HG02973 (cell line): Measurements from ENCODE around the gene MGMT.

Source experiments
- ATAC-seq: cut with Tn5 transposase; IDR thresholded peaks from one replicate; pipeline ENCODE4 v1.9.1; 2021; ENCODE audit warnings: moderate library complexity; ENCODE audit not compliant: unreplicated experiment

Gene MGMT

DNA sequence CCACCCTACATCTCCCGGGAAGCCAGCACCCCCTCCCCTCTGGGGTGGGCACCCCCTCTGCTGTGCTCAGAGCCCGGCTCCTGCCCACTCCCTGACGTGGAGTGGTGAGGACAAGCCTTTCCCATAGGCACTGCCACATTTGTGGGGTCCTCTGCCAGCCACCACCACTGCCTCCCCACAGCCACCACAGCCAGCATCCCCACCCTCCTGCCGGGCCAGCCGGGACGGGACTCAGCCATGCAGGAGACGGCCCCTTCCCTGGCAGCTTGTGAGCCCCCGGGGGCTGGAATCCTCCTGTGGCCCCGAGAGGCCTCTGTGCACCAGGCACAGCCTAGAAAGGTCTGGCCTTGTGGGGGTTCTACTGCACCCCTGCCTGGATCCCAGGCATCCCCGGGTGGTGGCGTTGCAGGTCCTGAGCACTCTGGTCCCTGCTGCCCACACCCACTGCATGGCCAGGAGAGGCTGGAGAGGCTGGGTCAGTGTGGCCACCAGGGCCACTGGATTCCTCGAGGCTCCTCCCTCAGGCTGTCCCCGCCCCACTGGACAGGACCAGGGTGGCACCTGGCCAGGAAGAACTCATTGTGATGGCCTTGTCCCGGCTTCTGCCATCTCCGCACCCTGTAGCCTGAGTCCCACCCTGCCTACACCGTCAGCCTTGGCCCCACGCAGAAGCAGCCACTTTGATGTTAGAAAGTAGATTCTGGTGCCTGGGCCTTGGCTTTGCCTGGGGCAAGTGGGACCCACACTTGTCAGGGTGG lies 349.0 kb downstream of the MGMT start:
- ATAC-seq, result no peak

DNA sequence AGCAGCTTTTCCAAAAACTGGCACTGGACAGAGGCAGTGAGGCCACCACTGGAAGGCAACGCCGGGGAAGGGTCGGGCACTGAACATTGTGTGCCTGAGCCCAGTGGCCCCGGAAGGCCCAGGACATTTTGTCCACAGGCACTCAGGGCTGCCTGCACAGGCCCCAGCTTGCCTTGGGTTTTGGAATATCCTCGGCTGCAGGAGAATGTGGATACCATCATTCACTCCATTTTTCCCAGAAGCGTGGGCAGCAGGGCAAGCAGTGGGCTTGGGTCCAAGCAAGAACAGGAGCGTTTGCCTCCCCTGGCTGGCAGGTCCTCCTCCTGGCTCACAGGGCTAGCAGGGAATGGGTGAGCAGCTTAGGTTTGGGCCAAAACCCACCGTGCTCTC lies 349.6 kb downstream of the MGMT start:
- ATAC-seq, result no peak
